Uterus (tissue), 4 donors: ENCODE measurements around the gene SPATA7. TPM values are rescaled to one million over a fixed set of nuclear protein-coding genes. Genes with fewer than 3 reads are reported as not detected.

ENCODE experiments used
- DNase-seq, 2 donors: peaks; one replicate each; pipeline ENCODE4 v3.0.0-alpha.2; 2019 to 2020
- H3K27ac ChIP-seq, 2 donors: fragments of 200-600 bp; sonication (generic); 1 replicate in 1 of 2; 2 replicates in 1 of 2; pipeline ENCODE4 v1.5.1; 2016 to 2018
- H3K27me3 ChIP-seq, 2 donors: fragments of 200-600 bp; sonication (generic); one replicate each; pipeline ENCODE4 v1.5.1; 2018 to 2019; ENCODE audit warnings: control low read depth in 1 of 2
- H3K36me3 ChIP-seq, 2 donors: fragments of 200-600 bp; sonication (generic); one replicate each; pipeline ENCODE4 v1.5.1; 2019; ENCODE audit warnings: control low read depth in 1 of 2
- H3K4me1 ChIP-seq, 2 donors: fragments of 200-600 bp; sonication (generic); one replicate each; pipeline ENCODE4 v1.5.1; 2018 to 2019; ENCODE audit warnings: control low read depth in 1 of 2
- H3K4me3 ChIP-seq, 2 donors: fragments of 200-600 bp; sonication (generic); 1 replicate in 1 of 2; 2 replicates in 1 of 2; pipeline ENCODE4 v1.5.1; 2018 to 2019; ENCODE audit warnings: mild to moderate bottlenecking in 1 of 2
- H3K9me3 ChIP-seq, 2 donors: fragments of 200-600 bp; sonication (generic); one replicate each; pipeline ENCODE4 v1.5.1; 2019; ENCODE audit warnings: control low read depth in 1 of 2
- CTCF ChIP-seq, 4 experiments: fragments of 200-600 bp in 2 of 4; fragments of 450-650 bp in 2 of 4; sonication (generic) in 2 of 4; IDR thresholded peaks; one replicate each; pipeline ENCODE4 v1.5.1; 2016 to 2019; ENCODE audit warnings: antibody characterized with exemption in 4 of 4, mild to moderate bottlenecking in 2 of 4, moderate library complexity in 1 of 4
- POLR2A ChIP-seq, 2 donors: fragments of 450-650 bp; IDR thresholded peaks; one replicate each; pipeline ENCODE4 v1.6.1; 2016; ENCODE audit warnings: antibody characterized with exemption in 2 of 2, mild to moderate bottlenecking in 1 of 2, moderate library complexity in 1 of 2
- intact Hi-C: fragments of 100-400 bp; cut with DNase I; formaldehyde crosslinking; loops from one replicate; pipeline ENCODE4 v1.15.1; 2023; ENCODE audit warnings: low total_unique reads
- total RNA-seq, 4 donors: library from RNA; depleted of rRNA in 3 of 4; stranded (reverse); fragments of >200 nt in 3 of 4; gene quantifications; one replicate each; pipeline versions ENCODE4 v1.1.0 to v1.2.4, GENCODE V29; 2014 to 2023
- donor health status: DM: yes; HTN: yes; CAD: no.

Gene SPATA7
- total RNA-seq, 4 donors from 2014 or later: 21.3 to 61.8 (median 41.6) TPM

- intact Hi-C loops: no loop called here
- H3K27me3 ChIP-seq: no peaks in the 10 kb centered on the region
- TF ChIP-seq POLR2A (IDR thresholded peaks at IDR 0.05) (no peak), CTCF (IDR thresholded peaks at IDR 0.05) (no peak)
- no peaks in the 10 kb centered on the region for H3K4me1 ChIP-seq
- peaks cover 0 to 3% of the 10 kb centered on the region in 2 donors for H3K9me3 ChIP-seq
- no peak for DNase-seq
- H3K4me3 ChIP-seq: no peak overlapping the region
- H3K27ac ChIP-seq: no peak overlapping the region
- H3K36me3 ChIP-seq: no peaks in the 10 kb centered on the region
Observed at GRCh38 chr14:88452231-88452630, 66.8 kb downstream of the SPATA7 start.

GRCh38 chr14:88454886-88455285, 69.4 kb downstream of the SPATA7 start:
- TF ChIP-seq CTCF (IDR thresholded peaks at IDR 0.05): no peak
- H3K36me3 ChIP-seq: no peaks in the 10 kb centered on the region
- intact Hi-C loops: no loop called here

GRCh38 chr14:88463318-88463717, 77.9 kb downstream of the SPATA7 start:
- TF ChIP-seq CTCF (IDR thresholded peaks at IDR 0.05): no peak
- TF ChIP-seq POLR2A (IDR thresholded peaks at IDR 0.05): no peak
- Histone ChIP-seq H3K27ac (no peak overlapping the region), H3K4me3 (no peak overlapping the region), H3K36me3 (no peaks in the 10 kb centered on the region), H3K9me3 (no peaks in the 10 kb centered on the region), H3K4me1 (no peaks in the 10 kb centered on the region), H3K27me3 (no peaks in the 10 kb centered on the region)
- no peak for DNase-seq
- intact Hi-C loops: no loop called here

More at GRCh38 chr14:88454886-88455285, 69.4 kb downstream of the SPATA7 start:
- no peaks in the 10 kb centered on the region for H3K4me1 ChIP-seq
- peaks cover 0 to 5% of the 10 kb centered on the region in 2 donors for H3K9me3 ChIP-seq
- H3K4me3 ChIP-seq: no peak overlapping the region
- H3K27me3 ChIP-seq: no peaks in the 10 kb centered on the region
- no peak for DNase-seq
- H3K27ac ChIP-seq: no peak overlapping the region

- Histone ChIP-seq H3K4me3 (no peak overlapping the region), H3K27me3 (no peaks in the 10 kb centered on the region), H3K27ac (no peak overlapping the region), H3K36me3 (no peaks in the 10 kb centered on the region), H3K4me1 (no peaks in the 10 kb centered on the region), H3K9me3 (no peaks in the 10 kb centered on the region)
- intact Hi-C loops: no loop called here
- DNase-seq: no peak
- TF ChIP-seq POLR2A (IDR thresholded peaks at IDR 0.05) (no peak), CTCF (IDR thresholded peaks at IDR 0.05) (no peak)
Observed at GRCh38 chr14:88468406-88468805, 82.9 kb downstream of the SPATA7 start.

- Histone ChIP-seq H3K9me3 (no peaks in the 10 kb centered on the region), H3K27ac (no peak overlapping the region), H3K36me3 (no peaks in the 10 kb centered on the region), H3K27me3 (no peaks in the 10 kb centered on the region), H3K4me3 (no peak overlapping the region), H3K4me1 (no peaks in the 10 kb centered on the region)
- TF ChIP-seq POLR2A (IDR thresholded peaks at IDR 0.05): no peak
- TF ChIP-seq CTCF (IDR thresholded peaks at IDR 0.05): no peak
- intact Hi-C loops: no loop called here
- no peak for DNase-seq
Observed at GRCh38 chr14:88470542-88471440, 85.3 kb downstream of the SPATA7 start.
